ENCODE results near the gene HOXA10.

HOXA10 gene

GRCh38 chr7:27202862-27203134 is 28.7 kb upstream of the HOXA10 start:
- Histone ChIP-seq H3K27ac (ENCODE audit: low read depth, low read length, severe bottlenecking) (no peak overlapping the region), H3K9me3 (ENCODE audit: control insufficient read depth, low read length) (no peaks in the 10 kb centered on the region), H3K36me3 (ENCODE audit: control insufficient read depth, insufficient read depth, low read length) (no peaks in the 10 kb centered on the region), H3K4me3 (ENCODE audit: extremely low read depth, insufficient read depth, low read length, poor library complexity, severe bottlenecking) (no peak overlapping the region), H3K4me1 (ENCODE audit: control insufficient read depth, insufficient read depth, low read length, poor library complexity, severe bottlenecking) (no peaks in the 10 kb centered on the region)
- WGBS, 2 experiments (ENCODE audit: insufficient coverage in 2 of 2): 0% methylated on average over 1 of the region's 3 CpGs

- H3K9me3 ChIP-seq (ENCODE audit: control insufficient read depth, low read length): no peaks in the 10 kb centered on the region
- no peak overlapping the region for H3K4me3 ChIP-seq (ENCODE audit: extremely low read depth, insufficient read depth, low read length, poor library complexity, severe bottlenecking)
- 2% methylated on average over 14 to 18 of the region's 30 CpGs for WGBS, 2 experiments (ENCODE audit: insufficient coverage in 2 of 2)
- H3K4me1 ChIP-seq (ENCODE audit: control insufficient read depth, insufficient read depth, low read length, poor library complexity, severe bottlenecking): no peaks in the 10 kb centered on the region
- H3K36me3 ChIP-seq (ENCODE audit: control insufficient read depth, insufficient read depth, low read length): no peaks in the 10 kb centered on the region
- H3K27ac ChIP-seq (ENCODE audit: low read depth, low read length, severe bottlenecking): no peak overlapping the region
Observed at GRCh38 chr7:27202018-27202861, 28.1 kb upstream of the HOXA10 start.

GRCh38 chr7:27201580-27202017 is 27.5 kb upstream of the HOXA10 start:
- Histone ChIP-seq H3K4me3 (ENCODE audit: extremely low read depth, insufficient read depth, low read length, poor library complexity, severe bottlenecking) (no peak overlapping the region), H3K27ac (ENCODE audit: low read depth, low read length, severe bottlenecking) (no peak overlapping the region), H3K9me3 (ENCODE audit: control insufficient read depth, low read length) (no peaks in the 10 kb centered on the region), H3K4me1 (ENCODE audit: control insufficient read depth, insufficient read depth, low read length, poor library complexity, severe bottlenecking) (no peaks in the 10 kb centered on the region), H3K36me3 (ENCODE audit: control insufficient read depth, insufficient read depth, low read length) (no peaks in the 10 kb centered on the region)
- WGBS, 2 experiments (ENCODE audit: insufficient coverage in 2 of 2): 0 to 28% methylated on average over 2 to 4 of the region's 4 CpGs

GRCh38 chr7:27200761-27201579 is 26.9 kb upstream of the HOXA10 start:
- H3K9me3 ChIP-seq (ENCODE audit: control insufficient read depth, low read length): no peaks in the 10 kb centered on the region
- peak overlapping the region; percentile 30 for H3K4me3 ChIP-seq (ENCODE audit: extremely low read depth, insufficient read depth, low read length, poor library complexity, severe bottlenecking)
- no peaks in the 10 kb centered on the region for H3K36me3 ChIP-seq (ENCODE audit: control insufficient read depth, insufficient read depth, low read length)
- no peak overlapping the region for H3K27ac ChIP-seq (ENCODE audit: low read depth, low read length, severe bottlenecking)
- WGBS, 2 experiments (ENCODE audit: insufficient coverage in 2 of 2): 11 to 13% methylated on average over 9 to 10 of the region's 14 CpGs
- H3K4me1 ChIP-seq (ENCODE audit: control insufficient read depth, insufficient read depth, low read length, poor library complexity, severe bottlenecking): no peaks in the 10 kb centered on the region

- Histone ChIP-seq H3K36me3 (ENCODE audit: control insufficient read depth, insufficient read depth, low read length) (no peaks in the 10 kb centered on the region), H3K9me3 (ENCODE audit: control insufficient read depth, low read length) (no peaks in the 10 kb centered on the region), H3K4me3 (ENCODE audit: extremely low read depth, insufficient read depth, low read length, poor library complexity, severe bottlenecking) (peak within 1 kb of the TSS; percentile 30), H3K27ac (ENCODE audit: low read depth, low read length, severe bottlenecking) (no peak within 1 kb of the TSS), H3K4me1 (ENCODE audit: control insufficient read depth, insufficient read depth, low read length, poor library complexity, severe bottlenecking) (no peaks in the 10 kb centered on the region)
- 0 to 1% methylated on average over 54 to 59 of the region's 99 CpGs for WGBS, 2 experiments (ENCODE audit: insufficient coverage in 2 of 2)
Observed at GRCh38 chr7:27199849-27200760, 26.0 kb upstream of the HOXA10 start, which contains the start of gene HOXA13. TSS of gene HOXA13 (minus strand) at chr7:27200091. CDS start at chr7:27200077, 14 bp downstream.

- H3K4me3 ChIP-seq (ENCODE audit: extremely low read depth, insufficient read depth, low read length, poor library complexity, severe bottlenecking): peak overlapping the region; percentile 9
- H3K27ac ChIP-seq (ENCODE audit: low read depth, low read length, severe bottlenecking): no peak overlapping the region
- H3K9me3 ChIP-seq (ENCODE audit: control insufficient read depth, low read length): no peaks in the 10 kb centered on the region
- no peaks in the 10 kb centered on the region for H3K36me3 ChIP-seq (ENCODE audit: control insufficient read depth, insufficient read depth, low read length)
- WGBS, 2 experiments (ENCODE audit: insufficient coverage in 2 of 2): 2% methylated on average over 73 to 79 of the region's 93 CpGs
- no peaks in the 10 kb centered on the region for H3K4me1 ChIP-seq (ENCODE audit: control insufficient read depth, insufficient read depth, low read length, poor library complexity, severe bottlenecking)
Observed at GRCh38 chr7:27198871-27199801, 25.0 kb upstream of the HOXA10 start.

- 8 to 9% methylated on average over 18 to 23 of the region's 29 CpGs for WGBS, 2 experiments (ENCODE audit: insufficient coverage in 2 of 2)
- peak overlapping the region; percentile 3 for H3K4me3 ChIP-seq (ENCODE audit: extremely low read depth, insufficient read depth, low read length, poor library complexity, severe bottlenecking)
- no peaks in the 10 kb centered on the region for H3K9me3 ChIP-seq (ENCODE audit: control insufficient read depth, low read length)
- H3K4me1 ChIP-seq (ENCODE audit: control insufficient read depth, insufficient read depth, low read length, poor library complexity, severe bottlenecking): no peaks in the 10 kb centered on the region
- H3K27ac ChIP-seq (ENCODE audit: low read depth, low read length, severe bottlenecking): no peak overlapping the region
- H3K36me3 ChIP-seq (ENCODE audit: control insufficient read depth, insufficient read depth, low read length): no peaks in the 10 kb centered on the region
Observed at GRCh38 chr7:27198138-27198841, 24.2 kb upstream of the HOXA10 start.

GRCh38 chr7:27197137-27198042 is 23.3 kb upstream of the HOXA10 start:
- WGBS, 2 experiments (ENCODE audit: insufficient coverage in 2 of 2): 12 to 19% methylated on average over 5 to 11 of the region's 18 CpGs
- H3K4me1 ChIP-seq (ENCODE audit: control insufficient read depth, insufficient read depth, low read length, poor library complexity, severe bottlenecking): no peaks in the 10 kb centered on the region

More at GRCh38 chr7:27197137-27198042, 23.3 kb upstream of the HOXA10 start:
- Histone ChIP-seq H3K36me3 (ENCODE audit: control insufficient read depth, insufficient read depth, low read length) (no peaks in the 10 kb centered on the region), H3K27ac (ENCODE audit: low read depth, low read length, severe bottlenecking) (no peak overlapping the region), H3K9me3 (ENCODE audit: control insufficient read depth, low read length) (no peaks in the 10 kb centered on the region), H3K4me3 (ENCODE audit: extremely low read depth, insufficient read depth, low read length, poor library complexity, severe bottlenecking) (no peak overlapping the region)
